GM18507 (cell line): ENCODE measurements around the gene CSRNP3.

ENCODE experiments used
- DNase-seq: peaks from one replicate; pipeline ENCODE4 v3.0.0; 2011; ENCODE audit warnings: low read depth; ENCODE audit not compliant: insufficient read length; ENCODE audit errors: extremely low spot score
- FAIRE-seq: peaks from 2 replicates; lab custom pipeline; 2011; peaks lifted over from hg19 to GRCh38; lab: Jason Lieb, UNC

CSRNP3 gene

DNA sequence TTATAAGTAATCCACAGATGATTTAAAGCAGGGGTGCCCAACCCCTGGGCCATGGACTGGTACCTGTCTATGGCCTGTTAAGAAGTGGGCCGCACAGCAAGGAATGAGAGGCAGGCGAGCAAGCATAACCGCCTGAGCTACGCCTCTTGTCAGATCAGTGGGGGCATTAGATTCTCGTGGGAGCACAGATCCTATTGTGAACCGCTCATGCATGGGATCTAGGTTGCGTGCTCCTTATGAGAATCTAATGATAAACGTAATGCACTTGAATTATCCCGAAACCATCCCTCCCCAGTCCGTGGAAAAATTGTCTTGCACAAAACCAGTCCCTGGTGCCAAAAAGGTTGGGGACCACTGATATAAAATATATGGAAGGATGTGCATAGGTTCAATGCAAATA is 153.7 kb downstream of the CSRNP3 start:
- no peak for FAIRE-seq
- no peak for DNase-seq

DNA sequence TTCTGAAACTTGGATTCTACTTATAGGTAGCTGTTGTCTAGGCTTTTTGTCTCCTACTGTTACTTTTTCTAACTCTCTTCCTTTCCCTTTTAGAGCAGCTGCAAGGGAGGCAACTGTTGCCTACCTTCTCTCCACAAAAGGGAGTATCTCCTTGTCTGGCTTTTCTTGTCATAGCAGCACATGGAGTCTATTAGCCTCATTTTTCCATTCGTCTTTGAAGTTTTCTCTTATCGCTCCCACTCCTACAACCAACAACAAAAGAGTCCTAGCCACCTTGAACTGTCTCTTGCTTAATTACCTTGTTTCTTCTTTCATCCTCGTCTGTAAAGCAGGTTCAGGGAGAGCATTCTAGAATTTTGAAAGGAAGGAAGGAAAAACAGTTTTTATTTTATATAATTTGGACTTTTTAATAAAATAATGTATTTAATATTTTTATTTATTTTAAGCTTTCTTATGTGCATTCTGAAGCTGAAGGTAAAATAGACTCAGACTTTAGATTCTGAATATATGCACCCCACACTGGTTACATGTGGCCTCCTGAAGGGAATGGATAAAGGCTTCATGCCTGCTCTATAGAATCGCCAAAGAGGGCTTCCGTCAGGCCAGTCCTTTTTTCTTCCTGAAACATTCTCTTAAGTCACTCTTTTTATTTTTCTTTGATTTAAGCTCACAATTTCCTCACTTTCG is 154.4 kb downstream of the CSRNP3 start:
- no peak for DNase-seq
- FAIRE-seq, result no peak

DNA sequence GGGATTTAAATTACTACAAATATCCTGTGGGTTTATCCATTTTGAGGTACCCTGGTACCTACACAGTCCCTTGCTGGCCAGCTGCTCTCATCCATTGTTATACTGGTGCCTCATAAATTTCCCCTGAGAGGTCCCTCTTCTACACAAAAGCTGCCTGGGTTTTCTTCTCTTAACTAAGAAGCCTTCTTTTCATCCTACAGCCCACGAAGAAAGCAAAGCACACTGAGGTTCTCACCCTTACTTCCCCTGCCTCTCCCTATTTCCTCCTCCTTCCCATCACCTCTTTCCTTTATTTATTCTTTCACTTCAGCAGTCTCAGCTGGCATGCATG is 154.9 kb downstream of the CSRNP3 start:
- FAIRE-seq (no peak), DNase-seq (no peak)

DNA sequence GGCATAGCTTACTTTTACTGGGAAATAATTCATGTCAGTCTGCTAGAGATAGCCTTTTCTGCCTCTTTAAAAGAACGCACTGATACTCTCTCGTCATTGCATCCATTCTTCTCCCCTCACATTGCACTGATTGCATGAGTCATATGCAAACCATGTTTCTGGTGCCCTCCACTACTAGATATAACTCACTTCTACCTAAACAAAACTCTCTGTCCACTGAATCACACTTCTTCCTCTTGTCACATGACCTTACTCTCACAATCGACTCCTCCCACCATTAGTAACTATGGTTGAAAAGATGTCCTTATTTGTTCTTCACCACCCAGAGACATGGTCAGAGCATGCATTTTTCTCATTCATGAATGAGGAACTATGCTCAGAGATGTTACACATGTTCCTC is 158.0 kb downstream of the CSRNP3 start:
- DNase-seq, result no peak
- no peak for FAIRE-seq

DNA sequence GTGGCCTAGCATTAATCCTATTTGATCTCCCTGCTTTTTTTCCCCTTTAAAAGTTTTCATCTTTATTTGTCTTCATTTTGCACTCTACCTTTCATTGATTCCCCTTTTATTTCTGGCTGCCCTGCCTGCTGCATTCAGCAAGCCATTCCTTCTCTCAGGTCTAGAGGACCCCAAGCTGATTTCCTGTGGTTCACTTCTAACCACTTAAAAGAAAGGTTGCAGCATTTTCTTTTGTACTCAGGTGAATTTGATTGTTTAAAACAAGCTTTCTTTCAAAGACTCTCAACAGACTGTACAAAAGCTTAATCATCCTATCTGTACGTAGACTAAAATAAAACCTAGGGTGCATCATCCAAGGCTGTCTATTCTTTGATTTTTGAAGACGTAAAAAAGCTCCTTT is 160.3 kb downstream of the CSRNP3 start:
- FAIRE-seq (no peak), DNase-seq (no peak)

DNA sequence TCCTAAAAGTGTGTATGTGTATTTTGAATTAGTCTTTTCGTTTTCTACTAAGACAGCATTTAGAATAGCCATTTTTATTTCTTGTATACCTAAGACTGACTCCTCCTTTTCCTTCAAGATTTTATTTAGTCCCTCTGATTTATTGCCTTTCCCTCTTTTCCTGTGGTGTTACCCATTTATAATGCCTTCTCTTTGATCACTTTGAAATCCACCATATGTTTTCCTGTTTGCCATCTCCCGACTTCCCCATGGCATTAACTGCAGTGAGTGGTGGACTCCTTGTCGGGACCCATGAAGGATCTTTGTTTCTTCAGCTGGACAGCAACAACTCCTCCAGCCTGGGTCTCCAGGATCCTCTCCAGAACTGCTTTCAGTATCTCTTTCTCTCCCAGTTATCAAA is 160.7 kb downstream of the CSRNP3 start:
- DNase-seq (no peak), FAIRE-seq (no peak)

DNA sequence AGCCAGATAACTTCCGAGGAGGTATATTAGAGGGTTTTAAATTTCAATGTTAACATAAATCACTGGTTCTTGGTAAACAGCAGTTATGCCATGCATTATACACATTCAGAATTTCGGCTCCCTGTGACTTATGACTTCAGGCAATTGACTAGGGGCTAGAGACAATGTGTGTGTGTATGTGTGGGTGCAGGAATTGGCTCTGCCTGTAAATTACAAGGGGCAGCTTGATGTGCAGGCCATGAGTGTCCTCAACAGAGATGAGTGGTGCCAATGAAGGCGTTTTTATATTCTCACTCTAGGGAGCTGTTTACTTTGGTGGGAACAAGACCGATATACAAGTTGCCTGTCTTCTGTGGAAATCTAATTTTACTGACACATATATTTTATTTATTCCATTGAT is 161.6 kb downstream of the CSRNP3 start:
- DNase-seq (no peak), FAIRE-seq (no peak)

DNA sequence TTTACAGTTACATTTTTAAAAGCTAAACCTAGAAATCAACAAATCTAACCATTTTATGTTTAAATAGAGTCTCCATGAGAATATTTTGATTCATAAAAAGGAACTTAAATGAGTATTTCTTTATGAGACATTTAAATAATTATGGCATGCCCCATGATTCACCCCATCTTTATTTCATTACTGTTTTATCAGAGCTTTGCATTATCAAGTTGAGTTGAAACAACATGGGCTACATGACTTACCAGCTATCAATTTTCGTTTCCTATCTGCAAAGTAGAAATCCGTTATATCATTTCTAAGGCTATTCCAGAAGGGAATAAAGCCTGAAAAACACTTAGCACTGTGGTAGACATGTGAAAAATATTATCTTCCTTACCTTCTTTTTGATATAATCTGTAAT is 163.1 kb downstream of the CSRNP3 start:
- DNase-seq (no peak), FAIRE-seq (no peak)

DNA sequence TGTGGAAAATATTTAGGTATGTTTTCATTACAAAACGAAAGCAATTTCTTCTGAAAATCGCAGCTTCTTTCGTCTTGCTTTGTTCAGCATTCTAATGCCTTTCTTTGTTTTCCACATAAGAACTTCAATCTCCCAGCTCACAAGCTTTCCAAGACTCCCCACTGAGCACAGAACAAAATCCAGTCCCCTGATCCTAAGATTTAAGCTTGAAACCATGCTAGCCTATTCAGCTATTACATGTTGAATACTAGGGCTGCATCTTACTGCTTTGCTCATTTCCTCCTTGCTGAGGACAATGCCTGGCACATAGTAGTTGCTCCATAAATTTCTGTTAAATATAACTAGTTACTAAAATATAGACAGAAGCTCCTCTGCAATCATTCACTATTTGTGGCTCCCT is 163.9 kb downstream of the CSRNP3 start:
- no peak for FAIRE-seq
- no peak for DNase-seq

DNA sequence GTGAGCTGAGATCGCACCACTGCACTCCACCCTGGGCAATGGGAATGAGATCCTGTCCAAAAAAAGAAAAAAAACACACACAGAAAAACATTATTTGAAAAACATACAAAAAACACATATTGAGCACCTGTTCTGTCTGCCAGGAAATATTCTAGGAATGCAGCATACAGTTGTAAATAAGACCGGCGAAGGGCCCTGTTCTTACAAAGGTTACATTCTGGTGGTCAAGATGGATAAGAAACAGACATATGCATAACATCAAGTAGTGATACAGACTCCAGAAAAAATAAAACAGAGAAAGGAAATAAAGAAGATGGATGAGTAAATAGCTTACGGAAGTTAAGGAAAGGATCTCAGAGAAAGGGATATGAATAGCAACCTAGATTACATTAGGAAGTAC is 164.8 kb downstream of the CSRNP3 start:
- FAIRE-seq, result no peak
- DNase-seq, result no peak

DNA sequence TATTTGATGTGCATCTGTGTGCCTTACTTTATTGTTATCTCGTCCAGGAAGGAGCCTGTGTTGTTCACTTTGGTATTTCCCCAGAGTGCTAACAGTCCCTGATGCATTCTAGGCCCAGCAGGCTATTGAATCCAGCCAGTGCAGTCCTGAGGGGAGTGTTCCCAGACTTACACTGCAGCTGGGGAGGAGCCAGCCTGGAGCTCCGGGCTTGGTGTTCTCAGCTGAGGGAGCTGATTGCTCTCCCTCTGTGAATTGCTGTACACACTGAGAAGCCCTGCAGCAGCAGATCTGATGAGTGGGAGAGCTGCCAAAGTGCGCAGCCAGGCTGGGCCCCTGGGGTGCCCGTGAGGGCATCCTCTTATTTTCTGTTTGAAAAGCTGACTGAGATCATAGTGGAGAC is 165.4 kb downstream of the CSRNP3 start:
- DNase-seq, result no peak

DNA sequence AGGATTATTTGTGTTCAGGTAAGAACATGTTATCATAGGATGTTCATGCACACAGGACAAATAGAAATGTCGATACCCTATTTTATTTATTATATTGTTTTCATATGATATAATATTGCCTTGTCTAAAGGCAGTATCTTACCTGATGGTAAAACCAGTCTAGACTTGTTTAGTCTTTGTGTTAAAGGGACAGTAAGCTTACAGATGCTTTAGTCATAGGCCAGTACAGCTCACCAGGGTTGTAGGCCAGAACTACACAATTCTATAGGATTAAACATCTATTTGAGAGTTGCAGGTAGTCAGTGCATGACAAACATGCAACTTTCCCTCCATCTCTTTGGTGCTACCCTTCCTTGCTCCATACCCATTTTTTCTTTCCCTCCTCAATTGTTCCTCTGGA is 166.0 kb downstream of the CSRNP3 start:
- FAIRE-seq (no peak), DNase-seq (no peak)

More for the DNA sequence above, 165.4 kb downstream of the CSRNP3 start:
- FAIRE-seq, result no peak

DNA sequence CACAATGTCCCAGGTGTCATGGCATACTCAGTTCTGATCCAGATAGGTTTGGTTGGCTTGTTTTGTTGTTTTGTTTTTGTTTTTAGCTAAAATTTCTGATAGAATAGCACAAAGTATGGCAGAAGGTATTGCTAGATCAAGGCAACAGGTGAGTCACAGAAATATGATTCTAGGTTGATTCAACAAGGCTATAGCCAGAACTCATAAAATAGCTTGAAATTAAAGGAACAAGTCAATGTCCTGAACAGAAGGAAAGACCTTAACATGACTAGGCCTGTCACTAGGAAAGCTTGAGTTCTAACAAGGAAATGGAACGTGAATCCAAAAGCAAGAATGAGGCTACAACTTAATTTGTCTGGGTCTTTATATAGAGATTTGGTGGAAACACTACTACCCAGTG is 167.5 kb downstream of the CSRNP3 start:
- FAIRE-seq (no peak), DNase-seq (no peak)

DNA sequence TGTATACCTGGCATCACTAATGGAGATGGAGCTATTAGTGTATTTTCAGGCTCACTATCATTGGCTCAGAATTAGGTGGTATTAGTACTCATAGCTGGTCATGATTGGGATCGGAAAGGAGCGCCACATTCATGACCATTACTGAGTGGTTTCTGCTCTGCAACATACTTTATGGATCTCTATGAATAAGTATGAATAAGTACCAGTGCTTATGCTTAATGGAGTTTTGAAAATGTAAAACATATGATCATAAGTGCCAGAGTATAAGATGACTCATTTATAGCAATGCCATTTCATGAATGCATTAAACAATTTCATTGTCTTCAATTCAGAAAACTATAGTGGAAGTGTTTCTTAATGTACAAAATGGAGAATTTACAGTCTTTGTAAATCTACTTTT is 167.9 kb downstream of the CSRNP3 start:
- DNase-seq (no peak), FAIRE-seq (no peak)

DNA sequence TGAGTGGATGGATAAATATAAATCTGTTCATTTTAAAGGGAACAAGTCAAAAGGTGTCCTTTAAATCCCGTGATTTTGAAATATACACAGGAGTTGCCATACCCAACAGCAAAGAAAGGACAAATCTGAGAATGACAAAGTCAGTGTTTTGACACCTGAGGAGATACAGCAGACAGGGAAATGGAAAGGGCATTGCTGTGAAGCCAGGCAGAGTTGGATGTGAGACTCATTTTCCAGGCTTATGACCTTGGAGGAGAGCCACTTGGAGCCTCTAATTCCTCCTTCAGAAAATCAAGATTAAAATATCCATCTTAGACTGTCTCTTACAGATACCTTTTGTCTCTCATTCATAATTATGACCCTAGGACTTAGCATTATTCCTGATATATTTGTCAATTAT is 170.0 kb downstream of the CSRNP3 start:
- FAIRE-seq (no peak), DNase-seq (no peak)

DNA sequence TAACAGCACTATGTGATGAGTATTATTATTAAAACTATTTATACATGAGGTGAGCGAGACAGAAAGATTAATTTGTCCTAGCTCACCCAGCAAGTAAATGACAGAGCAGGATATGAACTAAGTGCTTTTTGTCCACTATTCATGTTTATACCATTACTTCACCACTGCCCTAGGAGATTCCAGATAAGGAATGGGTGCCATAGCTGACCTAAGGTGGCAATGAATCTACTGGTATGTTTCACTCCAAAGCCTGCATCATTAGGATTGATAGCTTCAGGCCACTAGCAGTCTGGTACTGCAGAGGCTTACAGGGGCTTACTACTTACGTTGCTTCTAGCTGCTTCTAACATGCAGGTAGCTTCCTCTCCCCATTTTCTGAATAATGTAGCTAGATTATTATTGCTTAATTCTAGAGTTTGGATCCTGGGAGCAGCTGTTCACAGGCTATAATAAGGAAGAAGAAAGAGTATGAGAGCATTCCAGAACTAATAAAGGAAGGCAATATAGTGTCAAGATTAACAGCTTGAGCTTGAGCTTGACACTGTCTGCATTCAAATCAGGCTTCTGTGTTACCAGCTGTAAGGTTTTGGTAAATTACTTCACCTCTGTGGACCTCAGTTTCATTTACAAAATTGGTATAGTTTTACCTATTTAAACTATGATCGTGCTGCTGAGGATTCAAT is 170.9 kb downstream of the CSRNP3 start:
- FAIRE-seq (no peak), DNase-seq (no peak)

DNA sequence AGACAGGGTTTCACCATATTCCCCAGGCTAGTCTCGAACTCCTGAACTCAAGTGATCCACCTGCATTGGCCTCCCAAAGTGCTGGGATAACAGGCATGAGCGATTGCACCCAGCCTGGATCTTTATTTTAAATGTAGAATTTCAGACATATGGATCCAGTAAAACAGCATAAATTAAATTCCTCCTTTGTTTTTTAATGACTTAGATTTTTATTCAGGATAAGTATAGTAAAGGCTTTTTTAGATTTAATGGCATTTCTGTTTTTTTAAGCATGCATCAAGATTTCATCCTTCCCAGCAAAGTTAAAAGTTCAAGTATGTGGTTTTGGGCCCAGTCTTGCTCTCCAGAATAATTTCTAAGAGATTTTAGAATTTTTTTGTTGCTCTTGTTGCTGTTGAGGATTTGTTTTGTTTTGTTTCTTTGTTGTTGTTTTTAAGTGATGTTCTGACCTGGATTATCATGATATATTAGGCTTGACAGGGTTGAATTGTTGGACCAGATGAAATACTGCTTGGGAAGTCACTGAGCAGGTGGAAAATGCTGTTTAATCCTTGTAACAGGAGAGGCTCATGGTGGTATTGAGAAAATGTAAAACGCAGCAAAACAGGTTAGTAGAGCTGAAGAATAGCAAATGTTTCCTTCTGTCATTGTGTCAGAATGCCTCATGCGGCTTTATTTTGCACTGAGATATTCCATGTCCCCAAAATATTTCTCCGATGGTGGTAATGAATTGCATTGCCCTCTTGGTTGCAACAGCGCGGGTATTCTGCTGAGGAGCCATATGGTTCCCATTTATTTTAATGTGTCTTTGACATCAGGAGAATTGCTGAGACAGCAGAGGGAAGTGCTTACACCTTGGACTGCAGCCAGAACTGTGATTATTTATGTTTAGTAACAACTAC is 176.7 kb downstream of the CSRNP3 start:
- no peak for FAIRE-seq
- no peak for DNase-seq

DNA sequence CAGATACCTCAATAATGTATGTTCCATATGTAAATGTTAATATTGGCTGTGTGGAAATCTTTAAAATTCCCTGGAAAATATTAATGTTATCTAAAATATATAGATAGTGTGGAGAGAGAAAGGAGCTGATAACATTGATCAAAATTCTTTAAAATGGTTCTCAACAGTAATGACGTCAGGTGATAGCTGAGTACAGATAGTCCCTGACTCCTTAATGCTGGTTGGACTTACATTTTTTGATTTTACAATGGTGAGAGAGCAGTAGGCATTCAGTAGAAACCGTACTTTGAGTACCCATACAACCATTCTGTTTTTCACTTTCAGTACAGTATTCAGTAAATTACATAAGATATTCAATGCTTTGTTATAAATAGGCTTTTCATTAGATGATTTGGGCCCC is 177.9 kb downstream of the CSRNP3 start:
- FAIRE-seq (no peak), DNase-seq (no peak)

DNA sequence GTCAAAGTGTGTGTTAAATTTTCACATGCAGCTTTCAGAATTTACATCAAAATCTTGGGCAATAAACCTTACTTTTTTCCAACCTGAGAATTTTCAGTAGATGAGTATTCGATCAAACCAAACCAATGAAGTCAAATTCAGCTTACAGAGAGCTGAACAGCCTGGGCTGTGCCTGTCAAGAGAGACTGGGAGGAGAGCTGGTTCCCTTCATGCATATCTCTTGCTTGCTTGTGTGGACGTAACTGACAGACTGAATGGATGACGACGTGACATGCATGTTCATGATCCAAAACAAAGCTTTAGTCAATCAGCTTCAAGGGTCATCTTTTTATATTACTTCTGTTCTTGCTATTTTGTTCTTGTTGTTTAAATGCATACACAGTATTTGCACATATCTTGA is 179.3 kb downstream of the CSRNP3 start:
- DNase-seq (no peak), FAIRE-seq (no peak)

DNA sequence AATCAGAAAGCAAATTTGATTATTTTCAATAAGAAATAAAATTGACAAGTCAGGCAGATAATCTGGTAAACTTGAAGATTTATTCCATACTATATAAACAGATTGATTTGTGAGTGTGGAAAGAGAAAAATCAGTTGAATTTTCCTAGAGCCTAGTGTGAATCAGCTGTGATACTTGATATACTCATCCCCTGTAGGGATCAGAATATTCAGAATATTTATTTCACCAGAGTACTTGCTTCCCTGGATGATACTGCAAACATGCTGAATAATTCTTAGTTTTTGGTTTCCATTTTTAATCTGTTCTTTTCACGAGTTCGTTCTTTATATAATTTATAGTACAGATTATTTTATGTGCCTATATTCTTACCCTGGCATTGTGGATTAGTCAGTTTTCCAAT is 181.7 kb downstream of the CSRNP3 start:
- FAIRE-seq (no peak), DNase-seq (no peak)

DNA sequence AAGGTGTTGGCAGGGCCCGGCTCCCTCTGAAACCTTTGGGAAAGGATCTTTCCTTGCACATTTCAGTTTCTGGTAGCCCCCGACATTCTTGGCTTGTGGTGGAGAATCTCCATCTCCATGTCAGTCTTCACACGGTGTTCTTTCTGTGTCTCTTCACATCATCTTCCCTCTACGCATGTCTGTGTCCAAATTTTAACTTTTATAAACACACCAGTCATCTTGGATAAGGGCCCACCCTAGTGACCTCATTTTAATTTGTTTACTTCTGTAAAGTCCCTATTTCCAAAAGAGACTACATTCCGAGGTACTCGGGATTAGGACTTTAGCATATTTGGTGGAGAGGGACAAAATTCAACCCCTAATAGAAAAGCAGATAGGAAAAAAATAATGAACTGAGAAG is 186.2 kb downstream of the CSRNP3 start:
- no peak for FAIRE-seq

More for the DNA sequence above, 186.2 kb downstream of the CSRNP3 start:
- DNase-seq, result no peak
